Peyer's patch (tissue), 4 donors: ENCODE measurements around the gene AGO1.

Source experiments
- POLR2A ChIP-seq, 2 donors: fragments of 450-650 bp; IDR thresholded peaks; one replicate each; pipeline ENCODE4 v1.5.1; 2017; ENCODE audit warnings: antibody characterized with exemption in 2 of 2, mild to moderate bottlenecking in 2 of 2, moderate library complexity in 2 of 2
- TF ChIP-seq, protein P1 (sequence below), 6 experiments: fragments of 450-650 bp in 4 of 6; fragments of 200-600 bp in 2 of 6; sonication (generic) in 1 of 6; IDR thresholded peaks; one replicate each; pipeline ENCODE4 v1.5.1; 2017 to 2019; ENCODE audit warnings: antibody characterized with exemption in 6 of 6, mild to moderate bottlenecking in 3 of 6, moderate library complexity in 1 of 6

DNA sequence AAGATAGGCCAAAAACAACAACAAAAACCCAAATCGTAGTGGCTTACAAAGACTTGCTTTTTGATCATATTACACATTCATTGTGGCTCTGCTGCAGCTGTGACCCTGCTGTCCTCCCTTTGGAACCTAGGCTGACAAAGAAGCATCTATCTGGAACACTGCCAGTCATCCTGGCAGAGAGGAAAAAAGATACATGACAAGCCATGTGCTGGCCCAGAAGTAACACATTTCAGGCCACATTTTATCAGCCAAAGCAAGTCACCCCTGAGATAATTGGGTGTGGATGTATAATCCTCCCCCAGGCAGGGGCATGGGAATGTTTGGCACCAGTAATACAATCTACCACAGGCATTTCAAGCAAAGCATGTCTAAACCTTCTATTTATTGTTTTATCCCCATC lies 37.2 kb upstream of the AGO1 start:
- TF ChIP-seq, protein P1, sequence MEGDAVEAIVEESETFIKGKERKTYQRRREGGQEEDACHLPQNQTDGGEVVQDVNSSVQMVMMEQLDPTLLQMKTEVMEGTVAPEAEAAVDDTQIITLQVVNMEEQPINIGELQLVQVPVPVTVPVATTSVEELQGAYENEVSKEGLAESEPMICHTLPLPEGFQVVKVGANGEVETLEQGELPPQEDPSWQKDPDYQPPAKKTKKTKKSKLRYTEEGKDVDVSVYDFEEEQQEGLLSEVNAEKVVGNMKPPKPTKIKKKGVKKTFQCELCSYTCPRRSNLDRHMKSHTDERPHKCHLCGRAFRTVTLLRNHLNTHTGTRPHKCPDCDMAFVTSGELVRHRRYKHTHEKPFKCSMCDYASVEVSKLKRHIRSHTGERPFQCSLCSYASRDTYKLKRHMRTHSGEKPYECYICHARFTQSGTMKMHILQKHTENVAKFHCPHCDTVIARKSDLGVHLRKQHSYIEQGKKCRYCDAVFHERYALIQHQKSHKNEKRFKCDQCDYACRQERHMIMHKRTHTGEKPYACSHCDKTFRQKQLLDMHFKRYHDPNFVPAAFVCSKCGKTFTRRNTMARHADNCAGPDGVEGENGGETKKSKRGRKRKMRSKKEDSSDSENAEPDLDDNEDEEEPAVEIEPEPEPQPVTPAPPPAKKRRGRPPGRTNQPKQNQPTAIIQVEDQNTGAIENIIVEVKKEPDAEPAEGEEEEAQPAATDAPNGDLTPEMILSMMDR (IDR thresholded peaks at IDR 0.05): no peak
- no peak for TF ChIP-seq POLR2A (IDR thresholded peaks at IDR 0.05)
